Cerebellar nuclear complex (tissue), 1 donor: ENCODE measurements around the gene SNU13.
"Not testable (repeated sequence)": the region's sequence is repeated elsewhere in the genome, so short reads cannot be mapped to it uniquely, and the experiment has no call there.

Experiments used
- DNase-seq, 2 experiments: peaks; one replicate each; lab custom pipeline; 2025; lab: John Stamatoyannopoulos, UW

Gene SNU13

DNA sequence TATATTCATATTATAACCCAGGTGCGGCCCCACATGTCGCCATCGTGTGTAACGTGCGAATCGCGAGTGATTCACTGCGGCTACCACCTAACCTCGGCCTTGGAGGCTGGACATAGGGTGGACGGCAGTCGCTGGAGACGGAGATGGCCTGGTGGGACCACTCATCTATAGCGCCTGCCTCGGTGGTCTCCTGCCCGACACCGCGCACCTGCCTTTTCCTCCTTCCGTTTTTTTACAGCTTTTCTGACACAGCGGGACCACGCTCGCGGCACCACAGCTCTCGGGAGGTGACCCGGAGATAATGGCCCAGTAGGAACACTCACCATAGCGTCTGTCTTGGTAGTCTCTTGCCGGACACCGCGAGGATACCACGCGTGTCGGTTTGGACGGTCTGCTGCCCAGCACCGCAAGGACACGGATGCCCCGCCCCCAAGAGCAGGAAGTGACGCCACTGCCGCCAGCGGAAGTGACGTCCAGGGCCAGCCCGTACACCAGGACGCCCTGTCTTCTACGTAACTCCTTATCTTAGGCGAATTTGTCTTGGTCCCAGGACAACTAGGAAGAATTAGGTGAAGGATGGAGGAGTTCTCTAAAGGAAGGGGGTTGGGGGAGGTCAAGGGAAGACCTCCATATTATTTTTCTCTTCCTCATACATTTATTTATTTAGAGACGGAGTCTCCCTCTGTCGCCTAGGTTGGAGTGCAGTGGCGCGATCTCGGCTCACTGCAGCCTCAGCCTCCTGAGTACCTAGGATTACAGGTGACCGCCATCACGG, 6.4 kb downstream of the SNU13 start:
- peak; percentile 46 to 66 for DNase-seq

DNA sequence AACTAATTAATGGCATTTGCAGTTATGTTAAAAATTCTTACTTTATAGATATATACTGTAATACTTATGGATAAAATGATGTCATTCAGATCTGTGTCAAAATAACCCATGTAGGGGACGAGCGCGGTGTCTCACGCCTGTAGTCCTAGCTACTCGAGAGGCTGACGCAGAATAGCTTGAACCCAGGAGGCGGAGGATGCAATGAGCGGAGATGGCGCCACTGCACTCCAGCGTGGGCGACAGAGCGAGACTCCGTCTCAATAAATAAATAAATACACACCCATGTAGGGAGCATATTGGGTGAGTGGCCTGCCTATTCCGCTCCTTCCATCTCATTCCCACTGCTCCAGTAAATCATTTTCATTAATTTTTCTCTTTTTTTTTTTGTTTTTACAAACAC, 7.1 kb downstream of the SNU13 start:
- no peak for DNase-seq

DNA sequence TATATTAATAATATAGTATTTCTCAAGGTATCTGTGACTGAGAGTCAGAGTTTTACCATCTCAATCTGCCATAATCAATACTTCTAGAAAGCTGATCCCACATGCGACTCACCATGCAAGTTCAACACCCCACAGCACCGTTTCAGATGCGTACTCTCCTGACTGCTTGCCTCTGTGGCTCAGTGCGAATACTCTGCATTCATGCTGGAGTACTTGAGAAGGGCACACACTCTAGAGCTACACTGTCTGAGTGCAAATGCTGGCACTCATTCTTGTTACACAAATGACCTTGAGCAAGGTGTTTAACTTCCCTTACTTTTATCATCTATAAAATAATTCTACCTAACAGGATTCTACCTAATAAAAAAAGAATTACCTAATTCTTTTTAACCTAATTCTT, 12.5 kb downstream of the SNU13 start:
- DNase-seq: no peak

DNA sequence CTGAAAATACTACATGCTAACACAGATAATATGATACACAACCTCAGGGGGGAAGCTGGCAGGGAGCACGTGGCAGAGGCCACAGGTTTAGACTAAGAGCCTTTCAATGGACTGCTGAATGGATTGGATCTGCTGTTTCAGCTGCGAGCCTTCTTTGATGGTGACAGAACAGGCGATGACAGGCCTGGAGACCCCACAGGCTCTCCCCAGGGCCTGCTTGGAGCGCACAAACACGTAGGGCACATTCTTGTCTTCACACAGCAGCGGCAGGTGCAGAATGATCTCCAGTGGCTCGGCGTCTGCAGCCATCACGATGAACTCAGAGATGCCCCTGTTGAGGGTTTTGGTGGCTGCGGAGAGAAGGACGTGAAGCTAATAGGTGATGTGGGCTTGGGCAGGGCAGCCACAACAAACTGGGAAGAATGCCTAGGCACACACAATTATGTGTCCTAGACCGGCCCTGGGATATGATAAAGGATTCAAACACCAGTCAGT, 13.8 kb downstream of the SNU13 start:
- DNase-seq: no peak

DNA sequence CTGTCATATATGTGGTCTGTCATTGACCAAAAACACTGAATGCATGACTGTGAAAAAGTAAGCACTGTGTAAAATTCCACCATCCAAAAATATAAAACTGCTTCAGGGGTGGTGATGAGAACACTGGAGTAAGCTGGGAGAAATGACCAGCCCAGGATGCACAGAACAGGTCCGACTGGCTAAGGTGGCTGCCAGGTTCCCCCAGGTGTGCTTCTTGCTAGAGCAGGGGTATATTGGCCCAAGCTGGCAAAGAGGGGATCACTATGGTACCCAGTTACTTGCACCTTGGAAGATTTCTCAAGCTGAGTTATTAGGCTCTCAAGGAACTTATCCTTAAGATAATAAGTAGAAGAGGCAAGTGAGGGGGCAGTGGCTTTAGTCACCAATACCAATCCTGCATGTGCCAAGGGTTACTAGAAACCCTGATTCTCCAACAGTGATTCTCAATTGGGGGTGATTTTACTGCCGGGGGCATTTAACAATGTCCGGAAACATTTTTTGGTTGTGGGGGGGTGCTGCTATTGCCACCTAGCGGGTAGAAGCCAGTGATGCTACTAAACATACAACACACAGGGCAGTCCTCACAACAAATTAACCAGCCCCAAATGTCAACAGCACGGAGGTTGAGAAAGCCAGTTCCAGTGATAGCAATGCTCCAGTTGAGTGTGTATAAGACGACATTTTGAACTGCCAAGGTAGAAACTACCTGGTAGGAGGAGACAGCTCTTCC, 15.7 kb downstream of the SNU13 start:
- no peak for DNase-seq

DNA sequence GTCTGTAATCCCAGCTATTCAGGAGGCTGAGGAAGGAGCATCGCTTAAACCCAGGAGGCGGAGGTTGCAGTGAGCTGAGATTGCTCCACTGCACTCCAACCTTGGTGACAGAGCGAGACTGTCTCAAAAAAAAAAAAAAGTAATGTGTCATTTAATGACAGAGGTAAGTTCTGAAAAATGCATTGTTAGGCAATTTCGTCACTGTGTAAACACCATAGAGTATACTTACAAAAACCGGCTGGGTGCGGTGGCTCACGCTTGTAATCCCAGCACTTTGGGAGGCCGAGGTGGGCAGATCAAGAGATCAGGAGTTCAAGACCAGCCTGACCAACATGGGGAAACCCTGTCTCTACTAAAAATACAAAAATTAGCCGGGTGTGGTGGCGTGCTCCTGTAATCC, 16.6 kb downstream of the SNU13 start:
- not testable (repeated sequence) for DNase-seq

DNA sequence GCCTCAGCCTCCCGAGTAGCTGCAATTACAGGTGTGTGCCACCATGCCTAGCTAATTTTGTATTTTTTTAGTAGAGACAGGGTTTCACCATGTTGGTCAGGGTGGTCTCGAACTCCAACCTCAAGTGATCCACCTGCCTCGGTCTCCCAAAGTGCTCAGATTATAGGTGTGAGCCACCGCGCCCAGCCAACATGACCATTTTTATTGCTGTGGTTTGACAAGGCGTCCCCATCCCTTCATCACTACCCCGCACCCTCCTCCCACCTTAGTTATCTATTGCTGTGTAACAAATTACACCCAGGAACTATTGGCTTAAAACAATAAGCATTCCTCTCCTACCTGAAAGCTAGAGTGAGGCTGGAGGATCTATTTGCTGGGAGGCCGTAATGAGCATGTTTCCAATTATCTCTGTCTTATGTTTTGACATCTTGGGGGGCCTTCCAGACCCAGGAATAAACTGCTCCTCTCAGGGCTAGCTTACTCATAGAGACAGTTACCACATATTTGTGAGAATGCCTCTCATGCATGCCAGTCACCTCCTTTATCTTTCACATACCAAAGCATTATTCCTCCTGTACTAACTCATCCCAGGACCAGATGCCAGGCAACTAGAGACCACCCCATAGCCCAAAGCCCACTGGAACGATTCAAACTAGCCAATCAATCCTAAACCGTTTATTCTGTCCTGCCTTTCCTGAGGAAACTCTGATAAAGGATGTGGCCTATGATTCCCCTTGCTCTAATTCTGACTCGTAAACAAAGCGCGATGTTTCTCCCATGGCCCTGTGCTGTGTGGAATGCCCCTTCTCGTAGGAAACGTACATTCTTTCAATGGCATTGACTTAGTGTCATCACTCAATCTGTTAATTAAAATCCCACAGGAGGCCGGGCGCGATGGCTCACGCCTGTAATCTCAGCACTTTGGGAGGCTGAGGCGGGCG, 19.4 kb downstream of the SNU13 start:
- no peak for DNase-seq

DNA sequence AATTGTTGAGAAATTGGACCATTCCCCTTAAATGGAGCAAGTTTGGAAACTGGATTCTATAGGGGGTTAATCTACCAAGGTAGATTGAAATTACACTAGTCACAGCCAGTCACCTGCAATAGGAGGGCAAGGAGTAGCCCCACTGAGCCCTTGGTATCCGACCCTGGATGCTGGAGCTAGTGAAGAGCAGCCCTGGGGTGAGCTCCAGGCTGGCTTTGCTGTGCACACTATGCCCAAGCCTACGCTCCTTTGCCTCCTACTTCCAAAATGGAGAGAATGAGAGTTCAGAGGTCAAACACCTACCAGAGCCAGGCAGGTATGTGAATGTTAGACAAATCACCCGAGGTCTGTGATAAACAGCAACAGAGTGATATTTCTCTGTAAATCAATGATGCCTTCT, 23.7 kb downstream of the SNU13 start:
- DNase-seq: no peak

DNA sequence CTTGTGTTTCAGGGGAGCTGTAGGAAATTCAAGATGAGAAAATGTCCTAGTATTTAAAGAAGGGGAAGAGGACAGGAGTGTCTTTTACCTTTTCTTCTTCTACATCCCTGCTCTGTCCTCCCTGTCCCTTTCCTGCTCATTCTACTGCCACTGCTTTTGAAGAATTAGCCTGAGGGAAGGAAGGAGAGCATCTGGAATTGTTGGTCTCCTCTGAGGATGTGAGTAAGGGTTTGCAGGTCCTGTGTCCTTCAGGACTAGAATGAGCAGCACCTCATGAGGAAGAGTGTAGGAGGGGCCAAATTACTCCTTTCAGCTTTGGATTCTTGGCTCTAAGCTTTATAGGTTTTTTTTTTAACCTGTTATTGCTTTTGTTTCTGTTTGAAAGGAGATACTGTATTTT, 24.2 kb downstream of the SNU13 start:
- DNase-seq: no peak

DNA sequence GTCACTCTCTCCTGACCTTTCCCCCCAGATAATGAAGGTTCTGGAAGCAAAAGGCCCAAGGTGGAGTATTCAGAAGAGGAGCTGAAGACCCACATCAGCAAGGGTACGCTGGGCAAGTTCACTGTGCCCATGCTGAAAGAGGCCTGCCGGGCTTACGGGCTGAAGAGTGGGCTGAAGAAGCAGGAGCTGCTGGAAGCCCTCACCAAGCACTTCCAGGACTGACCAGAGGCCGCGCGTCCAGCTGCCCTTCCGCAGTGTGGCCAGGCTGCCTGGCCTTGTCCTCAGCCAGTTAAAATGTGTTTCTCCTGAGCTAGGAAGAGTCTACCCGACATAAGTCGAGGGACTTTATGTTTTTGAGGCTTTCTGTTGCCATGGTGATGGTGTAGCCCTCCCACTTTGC, 25.1 kb downstream of the SNU13 start:
- DNase-seq: not testable (repeated sequence)

DNA sequence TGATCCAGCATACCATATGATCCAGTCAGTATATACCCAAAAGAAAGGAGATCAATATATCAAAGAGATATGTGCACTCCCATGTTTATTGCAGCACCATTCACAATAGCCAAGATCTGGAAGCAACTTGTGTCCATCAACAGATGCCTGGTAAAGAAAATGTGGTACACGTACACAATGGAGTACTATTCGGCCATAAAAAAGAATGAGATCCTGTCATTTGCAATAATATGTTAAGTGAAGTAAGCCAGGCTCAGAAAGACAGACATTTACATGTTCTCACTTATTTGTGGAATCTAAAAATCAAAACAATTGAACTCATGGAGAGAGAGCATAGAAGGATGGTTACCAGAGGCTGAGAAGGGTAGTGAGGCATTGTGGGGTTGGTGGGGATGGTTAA, 27.0 kb downstream of the SNU13 start:
- DNase-seq: no peak

DNA sequence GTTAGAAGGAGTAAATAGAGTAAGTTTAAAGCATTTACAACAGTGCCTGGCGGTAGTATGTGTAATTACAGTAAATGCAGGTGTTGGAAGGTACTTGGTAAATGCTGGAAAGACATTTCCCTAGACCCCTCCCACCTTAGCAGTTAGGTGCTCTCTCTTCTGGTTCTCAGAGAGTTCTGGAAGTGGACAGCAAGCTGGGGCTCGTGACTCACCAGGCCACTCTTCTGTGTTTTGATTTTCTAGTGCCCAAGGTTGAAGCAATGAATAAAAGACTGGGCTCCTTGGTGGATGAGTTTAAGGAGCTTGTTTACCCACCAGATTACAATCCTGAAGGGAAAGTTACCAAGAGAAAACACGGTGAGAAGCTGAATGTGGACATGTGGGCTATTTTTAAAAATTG, 27.6 kb downstream of the SNU13 start:
- DNase-seq: no peak

DNA sequence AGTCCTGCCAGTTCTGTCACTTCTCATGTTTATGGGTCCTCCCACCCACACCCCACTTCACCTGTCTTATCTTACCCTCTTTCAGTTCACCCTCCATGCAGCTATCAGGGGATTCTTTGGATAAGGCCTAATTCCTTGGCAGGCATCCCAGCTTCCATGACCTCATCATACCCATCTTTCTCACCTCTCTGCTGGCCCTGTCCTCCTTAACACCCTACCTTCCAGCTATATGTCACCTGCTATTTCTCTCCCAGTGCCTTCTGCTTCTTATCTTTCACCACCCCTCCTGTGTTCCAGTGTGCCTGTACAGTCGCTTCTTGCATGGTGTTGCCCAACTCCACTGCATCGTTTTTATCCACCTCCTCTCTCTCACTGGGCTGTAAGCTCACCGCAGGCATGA, 28.3 kb downstream of the SNU13 start:
- no peak for DNase-seq

DNA sequence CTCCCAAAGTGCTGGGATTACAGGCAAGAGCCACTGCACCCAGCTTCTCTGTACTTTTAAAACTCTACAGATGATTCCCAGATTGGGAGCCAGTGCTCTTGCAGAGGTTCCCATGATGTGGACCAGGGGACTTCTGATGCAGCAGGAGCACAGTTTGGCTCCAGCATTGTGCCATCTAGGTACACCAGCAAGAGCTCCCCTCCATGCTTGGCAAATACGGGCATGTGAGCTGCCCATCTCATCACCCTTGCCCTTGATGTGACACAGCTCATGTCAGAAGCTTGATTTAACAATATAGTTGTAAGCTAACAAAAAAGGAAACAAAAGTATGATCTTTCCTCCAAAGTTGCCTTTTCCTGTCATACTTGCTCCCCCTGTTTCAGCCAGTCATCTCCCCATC, 28.7 kb downstream of the SNU13 start:
- no peak for DNase-seq

DNA sequence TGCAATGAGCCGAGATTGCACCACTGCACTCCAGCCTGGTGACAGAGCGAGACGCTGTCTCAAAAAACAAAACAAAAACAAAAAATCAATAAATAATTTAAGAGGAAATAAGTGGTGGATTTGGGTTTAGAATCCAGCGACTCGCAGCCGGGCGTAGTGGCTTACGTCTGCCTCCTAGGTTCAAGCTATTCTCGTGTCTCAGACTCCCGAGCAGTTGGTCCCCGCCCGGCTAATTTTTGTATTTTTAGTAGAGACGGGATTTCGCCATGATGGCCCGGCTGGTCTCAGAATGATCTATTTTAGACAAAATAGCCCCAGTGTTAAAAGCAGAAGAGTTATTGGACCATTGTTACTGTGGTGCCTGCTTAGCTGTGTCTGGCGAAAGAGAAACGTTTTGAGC, 29.8 kb downstream of the SNU13 start:
- DNase-seq: no peak

DNA sequence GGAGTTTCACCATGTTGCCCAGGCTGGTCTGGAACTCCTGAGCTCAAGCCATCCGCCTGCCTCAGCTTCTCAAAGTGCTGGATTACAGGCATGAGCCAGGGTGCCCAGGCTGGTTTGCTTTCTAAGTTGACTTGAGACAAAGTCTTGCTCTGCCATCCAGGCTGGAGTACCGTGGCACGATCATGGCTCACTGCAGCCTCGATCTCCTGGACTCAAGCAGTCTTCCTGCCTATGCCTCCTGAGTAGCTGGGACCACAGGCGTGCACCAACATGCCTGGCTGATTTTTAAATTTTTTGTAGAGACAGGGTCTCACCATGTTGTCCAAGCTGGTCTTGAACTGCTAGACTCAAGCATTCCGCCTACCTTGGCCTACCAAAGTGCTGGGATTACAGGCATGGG, 31.0 kb downstream of the SNU13 start:
- no peak for DNase-seq

DNA sequence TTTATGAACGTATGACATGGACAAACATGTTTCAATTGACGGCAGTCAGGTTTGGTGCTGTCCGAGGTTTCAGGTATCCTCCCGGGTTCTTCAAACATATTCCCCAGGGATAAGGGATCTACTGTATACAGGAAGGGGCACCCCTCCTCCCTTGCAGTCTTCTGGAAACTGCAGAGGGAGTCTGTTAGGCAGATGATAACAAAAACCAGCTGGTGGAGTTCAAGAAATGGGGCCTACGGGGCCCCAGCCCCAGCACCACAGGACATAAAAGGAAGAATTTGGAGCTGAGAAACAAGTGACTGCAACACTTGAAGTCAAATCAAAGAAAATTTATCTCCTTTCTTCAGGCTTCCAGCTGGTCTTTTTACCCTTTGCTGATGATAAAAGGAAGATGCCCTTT, 32.1 kb downstream of the SNU13 start:
- DNase-seq: no peak

DNA sequence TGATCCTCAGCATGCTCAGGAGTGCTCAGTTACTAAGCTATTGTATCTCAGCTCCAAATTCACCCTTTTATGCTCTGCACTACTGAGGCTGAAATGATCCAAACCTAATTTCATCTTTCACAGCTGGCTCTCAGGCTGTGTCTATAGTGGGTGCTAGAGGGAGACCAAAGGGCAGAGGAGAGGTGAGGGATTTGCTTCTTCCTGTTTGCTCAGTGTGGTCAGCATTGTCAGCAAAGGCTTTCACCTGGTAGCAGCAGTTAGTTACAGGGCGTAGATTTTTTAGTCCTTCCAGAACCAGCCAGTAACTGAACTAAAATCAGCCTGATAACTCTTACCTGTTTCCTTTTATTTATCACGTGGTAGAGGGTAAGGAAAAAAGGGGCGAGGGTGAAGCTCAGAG, 34.3 kb downstream of the SNU13 start:
- no peak for DNase-seq

DNA sequence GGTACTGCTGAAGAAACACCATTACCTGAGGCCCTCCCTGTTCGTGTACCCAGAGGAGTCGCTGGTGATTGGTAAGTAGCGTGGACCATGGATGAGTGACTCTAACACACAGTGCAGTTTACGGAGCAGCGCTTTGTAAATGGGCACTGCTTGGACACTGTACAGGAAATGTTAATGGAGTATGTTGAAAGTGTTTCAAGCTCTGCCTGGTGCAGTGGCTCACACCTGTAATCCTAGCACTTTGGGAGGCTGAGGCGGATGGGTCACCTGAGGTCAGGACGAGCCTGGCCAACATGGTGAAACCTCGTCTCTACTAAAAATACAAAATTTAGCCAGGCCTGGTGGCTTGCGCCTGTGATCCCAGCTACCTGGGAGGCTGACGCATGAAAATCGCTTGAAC, 37.8 kb downstream of the SNU13 start:
- DNase-seq: no peak

DNA sequence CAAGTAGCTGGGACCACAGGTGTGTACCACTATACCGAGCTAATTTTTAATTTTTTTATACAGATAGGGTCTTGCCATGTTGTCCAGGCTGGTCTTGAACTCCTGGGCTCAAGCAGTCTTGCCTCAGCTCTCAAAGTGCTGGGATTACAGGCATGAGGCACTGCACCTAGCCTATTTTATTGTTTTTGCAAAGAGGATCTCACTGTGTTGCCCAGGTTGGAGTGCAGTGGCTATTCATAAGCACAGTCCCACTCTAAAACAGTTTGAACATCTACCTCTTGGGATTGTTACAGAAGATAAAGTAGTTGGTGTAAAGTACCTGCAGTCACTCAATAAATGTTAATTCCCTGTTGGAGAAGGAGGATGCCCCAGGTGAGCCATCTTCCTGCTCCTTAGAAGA, 38.4 kb downstream of the SNU13 start:
- no peak for DNase-seq

DNA sequence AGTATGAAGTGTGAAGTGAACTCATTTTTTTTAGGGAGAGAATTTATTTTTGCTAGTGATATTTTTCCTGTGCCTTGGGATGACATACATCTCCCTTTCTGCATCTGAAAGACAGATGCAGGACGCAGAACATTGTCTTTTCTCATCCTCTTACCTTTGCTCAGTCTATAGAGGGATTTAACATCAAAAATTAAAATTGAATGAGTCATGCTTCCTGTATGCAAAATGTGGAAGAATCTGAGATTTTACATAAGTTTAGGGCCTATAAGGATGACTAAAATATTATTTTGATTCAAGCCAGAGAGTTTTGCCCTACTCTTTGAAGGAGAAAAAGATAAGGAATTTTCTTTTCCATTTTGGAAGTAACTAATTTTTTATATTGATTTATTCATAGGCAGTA, 40.2 kb downstream of the SNU13 start:
- DNase-seq: no peak

DNA sequence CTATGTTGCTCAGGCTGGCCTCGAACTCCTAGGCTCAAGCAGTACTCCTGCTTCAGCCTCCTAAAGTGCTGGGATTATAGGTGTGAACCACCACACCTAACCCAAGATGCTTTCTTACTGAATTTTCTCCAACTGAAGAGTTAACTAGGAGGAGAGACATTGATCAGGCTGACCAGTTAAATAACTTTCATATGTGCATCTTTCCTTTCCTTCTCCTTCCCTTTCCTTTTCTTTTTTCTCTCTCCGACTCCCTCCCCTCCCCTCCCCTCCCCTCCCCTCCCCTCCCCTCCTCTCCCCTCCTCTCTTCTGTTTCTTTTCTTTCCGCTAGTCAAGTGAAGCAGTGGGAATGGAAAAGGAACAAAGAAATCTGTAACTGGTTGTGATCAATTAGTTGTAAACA, 40.9 kb downstream of the SNU13 start:
- no peak for DNase-seq
